IMR-90 (cell line): Measurements from ENCODE around the gene OR8B2. TPM values are rescaled to one million over a fixed set of nuclear protein-coding genes. Genes with fewer than 3 reads are reported as not detected.

ENCODE experiments used
- ATAC-seq: fragments of 200-7000 bp; cut with Tn5 transposase; 2 replicates; pipeline ENCODE4 v1.9.1; 2020; ENCODE audit warnings: low read depth, mild to moderate bottlenecking, moderate library complexity
- BruUV-seq: library from RNA; stranded (reverse); fragments of 400-500 nt; replicated peaks from 2 replicates; lab custom pipeline; 2021; lab: Mats Ljungman, UMichigan
- CTCF ChIA-PET: fragments of 300-600 bp; formaldehyde crosslinking; extraction: SDS; loops from one replicate; lab custom pipeline; 2021; ENCODE audit warnings: antibody characterized with exemption; lab: Yijun Ruan, JAX
- POLR2A ChIA-PET: fragments of 300-600 bp; sonication (Branson Sonifier 250); formaldehyde crosslinking; loops from one replicate; lab custom pipeline; 2022; ENCODE audit warnings: antibody characterized with exemption; ENCODE audit not compliant: unreplicated experiment; lab: Charles Lee
- DNase-seq: peaks from one replicate; pipeline ENCODE4 v3.0.0; 2013
- H2AFZ ChIP-seq: replicated peaks from 2 replicates; pipeline ENCODE3; 2013; ENCODE audit warnings: low read length, mild to moderate bottlenecking; ENCODE audit not compliant: poor library complexity
- H2AK5ac ChIP-seq: 2 replicates; pipeline ENCODE4 v1.6.1; 2013; ENCODE audit warnings: low read depth, low read length, inconsistent platforms
- H2AK9ac ChIP-seq: replicated peaks from 2 replicates; pipeline ENCODE3; 2013; ENCODE audit warnings: mild to moderate bottlenecking, low read depth, low read length, moderate library complexity; ENCODE audit not compliant: poor library complexity
- H2BK120ac ChIP-seq: 2 replicates; pipeline ENCODE4 v1.6.1; 2013; ENCODE audit warnings: low read depth, low read length, inconsistent platforms
- H2BK15ac ChIP-seq: 3 replicates; pipeline ENCODE4 v1.6.1; 2013; ENCODE audit warnings: low read depth, low read length, inconsistent platforms
- H2BK20ac ChIP-seq: 2 replicates; pipeline ENCODE4 v1.6.1; 2013; ENCODE audit warnings: low read depth, mild to moderate bottlenecking, inconsistent platforms, low read length, moderate library complexity
- H2BK5ac ChIP-seq: 2 replicates; pipeline ENCODE4 v1.6.1; 2013; ENCODE audit warnings: mild to moderate bottlenecking, low read depth, low read length, inconsistent platforms; ENCODE audit not compliant: poor library complexity, severe bottlenecking
- H3K14ac ChIP-seq: replicated peaks from 2 replicates; pipeline ENCODE4 v1.6.1; 2013; ENCODE audit warnings: low read depth, low read length, inconsistent platforms
- H3K18ac ChIP-seq: 2 replicates; pipeline ENCODE4 v1.6.1; 2013; ENCODE audit warnings: low read depth, low read length, control low read depth
- H3K23ac ChIP-seq: 2 replicates; pipeline ENCODE4 v1.6.1; 2013; ENCODE audit warnings: low read depth, low read length, inconsistent platforms
- H3K27ac ChIP-seq: 2 replicates; pipeline ENCODE4 v1.5.1; 2013; ENCODE audit warnings: mild to moderate bottlenecking, control low read depth, low read length; ENCODE audit not compliant: insufficient read depth
- H3K27me3 ChIP-seq: 2 replicates; pipeline ENCODE4 v1.6.1; 2013; ENCODE audit warnings: low read length; ENCODE audit not compliant: control insufficient read depth, insufficient read depth
- H3K36me3 ChIP-seq: 2 replicates; pipeline ENCODE4 v1.6.1; 2013; ENCODE audit warnings: low read length, mixed read lengths; ENCODE audit not compliant: control insufficient read depth, insufficient read depth
- H3K4ac ChIP-seq: 2 replicates; pipeline ENCODE4 v1.6.1; 2013; ENCODE audit warnings: low read depth, low read length, inconsistent platforms
- H3K4me1 ChIP-seq: 2 replicates; pipeline ENCODE4 v1.6.1; 2013; ENCODE audit warnings: low read length, mixed read lengths; ENCODE audit not compliant: control insufficient read depth, insufficient read depth
- H3K4me2 ChIP-seq: 2 replicates; pipeline ENCODE4 v1.6.1; 2013; ENCODE audit warnings: low read depth, mild to moderate bottlenecking, control low read depth, low read length, moderate library complexity
- H3K4me3 ChIP-seq: 2 replicates; pipeline ENCODE4 v1.5.1; 2013; ENCODE audit warnings: low read depth, mild to moderate bottlenecking, control low read depth, low read length, moderate library complexity; ENCODE audit not compliant: insufficient read depth
- H3K56ac ChIP-seq: 2 replicates; pipeline ENCODE4 v1.6.1; 2013; ENCODE audit warnings: low read length, inconsistent platforms; ENCODE audit not compliant: insufficient read depth; ENCODE audit errors: extremely low read depth
- H3K79me1 ChIP-seq, 2 experiments: 2 replicates each; pipeline ENCODE4 v1.6.1; 2013; ENCODE audit warnings: low read length in 2 of 2, inconsistent platforms in 1 of 2, low read depth in 1 of 2
- H3K9ac ChIP-seq: 2 replicates; pipeline ENCODE4 v1.6.1; 2013; ENCODE audit warnings: low read depth, low read length, control low read depth
- H3K9me1 ChIP-seq: 2 replicates; pipeline ENCODE4 v1.6.1; 2013; ENCODE audit warnings: low read length, inconsistent platforms; ENCODE audit not compliant: insufficient read depth
- H3K9me3 ChIP-seq: 2 replicates; pipeline ENCODE4 v1.6.1; 2013; ENCODE audit warnings: low read length; ENCODE audit not compliant: control insufficient read depth, insufficient read depth
- H4K20me1 ChIP-seq: 2 replicates; pipeline ENCODE4 v1.6.1; 2013; ENCODE audit warnings: low read length, inconsistent platforms; ENCODE audit not compliant: insufficient read depth
- H4K5ac ChIP-seq: 2 replicates; pipeline ENCODE4 v1.6.1; 2013; ENCODE audit warnings: mild to moderate bottlenecking, low read depth, low read length, control low read depth
- H4K8ac ChIP-seq, 2 experiments: 2 replicates each; pipeline ENCODE4 v1.6.1; 2013; ENCODE audit warnings: low read depth in 2 of 2, low read length in 2 of 2, control low read depth in 1 of 2, inconsistent platforms in 1 of 2
- H4K91ac ChIP-seq: 2 replicates; pipeline ENCODE4 v1.6.1; 2013; ENCODE audit warnings: low read depth, low read length, inconsistent platforms; ENCODE audit not compliant: insufficient read depth
- FOS ChIP-seq: fragments of 150-350 bp; IDR thresholded peaks from 2 replicates; pipeline ENCODE4 v1.6.1; 2016; ENCODE audit warnings: low read depth, low read length
- MAFK ChIP-seq: IDR thresholded peaks from 2 replicates; pipeline ENCODE4 v1.6.1; 2012; ENCODE audit warnings: low read depth, low read length, improper control_type of control experiment
- POLR2A ChIP-seq: IDR thresholded peaks from 2 replicates; pipeline ENCODE4 v1.6.1; 2012; ENCODE audit warnings: mild to moderate bottlenecking, low read depth, low read length
- RCOR1 ChIP-seq: IDR thresholded peaks from 2 replicates; pipeline ENCODE4 v1.6.1; 2012; ENCODE audit warnings: mild to moderate bottlenecking, low read length, improper control_type of control experiment; ENCODE audit not compliant: insufficient replicate concordance
- SMC3 ChIP-seq: fragments of 150-350 bp; IDR thresholded peaks from 2 replicates; pipeline ENCODE4 v1.6.1; 2016; ENCODE audit warnings: low read depth, mild to moderate bottlenecking, antibody characterized with exemption, low read length, moderate library complexity
- WGBS, 2 experiments: methylation state at CpG; one replicate each; pipeline versions ENCODE4 v1.1.5 to v1.1.7; 2013; ENCODE audit warnings: missing lambda C conversion rate in 2 of 2; ENCODE audit not compliant: insufficient read length in 1 of 2; ENCODE audit errors: extremely low coverage in 2 of 2; 5-methylcytosine and 5-hydroxymethylcytosine counted together
- dilution Hi-C: fragments of 300-500 bp; cut with HindIII; formaldehyde crosslinking; loops from one replicate; pipeline ENCODE4 v1.14.3; 2018; ENCODE audit warnings: low sequenced_read_pairs; ENCODE audit not compliant: unreplicated experiment
- in situ Hi-C: fragments of 300-500 bp; cut with MboI; formaldehyde crosslinking; loops from 3 replicates; pipeline ENCODE4 v1.14.3; 2019; ENCODE audit warnings: low sequenced_read_pairs, inconsistent platforms, mixed read lengths
- intact Hi-C: fragments of 100-400 bp; cut with micrococcal nuclease; formaldehyde crosslinking; loops from 2 replicates; pipeline ENCODE4 v1.10.0; 2022
- polyA plus RNA-seq, 3 experiments: library from polyadenylated mRNA; depleted of rRNA; stranded (reverse); fragments of >200 nt; gene quantifications; 2 replicates each; pipeline ENCODE4 v1.2.3, GENCODE V29; 2012; ENCODE audit warnings: low replicate concordance in 1 of 3
- total RNA-seq: library from RNA; depleted of rRNA; stranded (reverse); fragments of >200 nt; gene quantifications from 2 replicates; pipeline ENCODE4 v1.2.3, GENCODE V29; 2012
- TF ChIP-seq, protein P1 (sequence below): fragments of 150-350 bp; IDR thresholded peaks from 2 replicates; pipeline ENCODE4 v1.6.1; 2017; ENCODE audit warnings: mild to moderate bottlenecking, antibody characterized with exemption, low read length, low read depth

OR8B2 gene
- total and polyA plus RNA-seq, 2 of the 4 experiments (the other 2 are of a cell fraction): not detected

DNA sequence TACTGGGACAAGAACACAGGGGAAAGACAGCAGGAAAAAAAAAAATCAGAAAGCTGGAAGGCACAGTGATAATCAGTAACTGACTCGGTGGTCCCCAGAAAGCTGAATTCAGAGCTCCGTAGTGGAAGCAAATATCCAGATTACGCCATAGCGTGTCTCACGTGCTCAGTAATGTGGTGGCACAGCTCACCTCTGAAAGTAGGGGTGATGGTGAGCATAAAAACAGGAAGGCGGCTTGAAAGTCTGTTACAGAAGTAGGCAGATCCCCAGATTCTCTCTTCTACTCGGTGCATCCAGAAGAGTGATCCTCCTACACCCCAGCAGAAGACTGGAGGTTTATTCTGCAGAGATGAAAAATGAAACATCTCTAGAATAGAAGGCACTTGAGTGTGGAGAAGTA, 25.6 kb upstream of the OR8B2 start:
- no peak overlapping the region for H3K9ac ChIP-seq
- no peak overlapping the region for H3K4ac ChIP-seq
- no peak overlapping the region for H4K91ac ChIP-seq
- peaks cover 3% of the 10 kb centered on the region; the same call in 1 of the 2 replicates for H3K4me1 ChIP-seq
- H4K8ac ChIP-seq: no peak overlapping the region
- no peak overlapping the region for H2AK5ac ChIP-seq
- H3K27me3 ChIP-seq: peaks cover 11% of the 10 kb centered on the region
- ChIA-PET CTCF (interaction anchor here (2.9 kb wide), 1 partner anchor 8 kb away, joined by 11 read pairs; no protein-coding TSS in a partner anchor), POLR2A (no interaction called here)
- no peak overlapping the region for H3K14ac ChIP-seq
- dilution Hi-C loops (no loop called here), intact Hi-C loops (loop anchor here (10.0 kb wide), 1 partner anchor 455 kb away; the partner anchor contains the start of gene ROBO3), in situ Hi-C loops (loop anchor here (25.0 kb wide), 1 partner anchor 402 kb away; the partner anchor contains the start of gene MSANTD2)
- no peak overlapping the region for H2AFZ ChIP-seq
- no peak overlapping the region for H3K27ac ChIP-seq
- H4K20me1 ChIP-seq: no peaks in the 10 kb centered on the region
- H2BK20ac ChIP-seq: no peak overlapping the region
- 81% methylated on average over 2 of the region's 7 CpGs; no CpG with 5 or more reads in 1 of the 2 experiments for WGBS, 2 experiments
- H3K4me3 ChIP-seq: no peak overlapping the region
- H2BK5ac ChIP-seq: no peak overlapping the region
- H3K9me3 ChIP-seq: no peaks in the 10 kb centered on the region
- DNase-seq: no peak
- H3K79me1 ChIP-seq: no peaks in the 10 kb centered on the region
- TF ChIP-seq MAFK (no peak), RCOR1 (no peak), POLR2A (no peak), FOS (no peak), SMC3 (no peak)
- TF ChIP-seq, protein P1, sequence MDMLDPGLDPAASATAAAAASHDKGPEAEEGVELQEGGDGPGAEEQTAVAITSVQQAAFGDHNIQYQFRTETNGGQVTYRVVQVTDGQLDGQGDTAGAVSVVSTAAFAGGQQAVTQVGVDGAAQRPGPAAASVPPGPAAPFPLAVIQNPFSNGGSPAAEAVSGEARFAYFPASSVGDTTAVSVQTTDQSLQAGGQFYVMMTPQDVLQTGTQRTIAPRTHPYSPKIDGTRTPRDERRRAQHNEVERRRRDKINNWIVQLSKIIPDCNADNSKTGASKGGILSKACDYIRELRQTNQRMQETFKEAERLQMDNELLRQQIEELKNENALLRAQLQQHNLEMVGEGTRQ: no peak
- BruUV-seq: no TSS peak
- no peaks in the 10 kb centered on the region for H3K36me3 ChIP-seq
- no peak for ATAC-seq
- H2BK120ac ChIP-seq: no peak overlapping the region
- H2AK9ac ChIP-seq: no peak overlapping the region
- no peak overlapping the region for H2BK15ac ChIP-seq
- H3K18ac ChIP-seq: no peak overlapping the region
- H3K56ac ChIP-seq: no peak overlapping the region
- no peak overlapping the region for H3K4me2 ChIP-seq
- no peak overlapping the region for H3K23ac ChIP-seq
- no peak overlapping the region for H4K5ac ChIP-seq
- no peaks in the 10 kb centered on the region for H3K9me1 ChIP-seq
